Mesendoderm (in vitro differentiated cells): ENCODE measurements around the gene EDA2R. TPM values are rescaled to one million over a fixed set of nuclear protein-coding genes. Genes with fewer than 3 reads are reported as not detected.

Source experiments
- DNase-seq: peaks from one replicate; pipeline ENCODE4 v3.0.0; 2013
- H2AK5ac ChIP-seq: 2 replicates; pipeline ENCODE4 v1.6.1; 2013; ENCODE audit warnings: low read length, inconsistent platforms
- H2BK120ac ChIP-seq: 2 replicates; pipeline ENCODE4 v1.6.1; 2013; ENCODE audit warnings: low read depth, mild to moderate bottlenecking, low read length, moderate library complexity, mixed read lengths
- H2BK15ac ChIP-seq: replicated peaks from 2 replicates; pipeline ENCODE4 v1.6.1; 2013; ENCODE audit warnings: low read depth, mild to moderate bottlenecking, moderate library complexity
- H2BK5ac ChIP-seq: 2 replicates; pipeline ENCODE4 v1.6.1; 2013; ENCODE audit warnings: low read length, inconsistent platforms
- H3K18ac ChIP-seq: 2 replicates; pipeline ENCODE4 v1.6.1; 2013; ENCODE audit warnings: mild to moderate bottlenecking, low read length, mixed read lengths
- H3K23ac ChIP-seq: one replicate; pipeline ENCODE4 v1.6.1; 2013; ENCODE audit warnings: low read length
- H3K27ac ChIP-seq: 2 replicates; pipeline ENCODE4 v1.5.1; 2013; ENCODE audit warnings: low read depth, mild to moderate bottlenecking, inconsistent platforms, low read length, moderate library complexity
- H3K27me3 ChIP-seq: 2 replicates; pipeline ENCODE4 v1.6.1; 2013; ENCODE audit warnings: low read length, control low read depth, mild to moderate bottlenecking, inconsistent platforms; ENCODE audit not compliant: insufficient read depth, poor library complexity
- H3K36me3 ChIP-seq: 2 replicates; pipeline ENCODE4 v1.6.1; 2013; ENCODE audit warnings: low read length, inconsistent platforms; ENCODE audit not compliant: control insufficient read depth, insufficient read depth
- H3K4ac ChIP-seq: one replicate; pipeline ENCODE4 v1.6.1; 2013; ENCODE audit warnings: low read depth, mild to moderate bottlenecking, low read length, moderate library complexity
- H3K4me1 ChIP-seq: 2 replicates; pipeline ENCODE4 v1.6.1; 2013; ENCODE audit warnings: low read depth, low read length, inconsistent platforms; ENCODE audit not compliant: control insufficient read depth
- H3K4me2 ChIP-seq: 2 replicates; pipeline ENCODE4 v1.6.1; 2013; ENCODE audit warnings: low read length
- H3K4me3 ChIP-seq: 2 replicates; pipeline ENCODE4 v1.5.1; 2013; ENCODE audit warnings: mild to moderate bottlenecking, low read length
- H3K56ac ChIP-seq: one replicate; pipeline ENCODE4 v1.6.1; 2013; ENCODE audit warnings: low read length
- H3K79me1 ChIP-seq: 2 replicates; pipeline ENCODE4 v1.6.1; 2013; ENCODE audit warnings: low read length, inconsistent platforms
- H3K79me2 ChIP-seq: 2 replicates; pipeline ENCODE4 v1.6.1; 2013; ENCODE audit warnings: mild to moderate bottlenecking, low read length; ENCODE audit not compliant: control insufficient read depth, insufficient read depth
- H3K9ac ChIP-seq: 2 replicates; pipeline ENCODE4 v1.6.1; 2013; ENCODE audit warnings: low read length, inconsistent platforms
- H4K5ac ChIP-seq: one replicate; pipeline ENCODE4 v1.6.1; 2013; ENCODE audit warnings: low read length
- H4K8ac ChIP-seq: one replicate; pipeline ENCODE4 v1.6.1; 2013; ENCODE audit warnings: low read depth, mild to moderate bottlenecking, control low read depth, low read length, moderate library complexity
- WGBS: extraction: QIAGEN DNeasy Blood & Tissue Kit; methylation state at CpG from one replicate; pipeline ENCODE4 v1.1.7; 2013; ENCODE audit warnings: low lambda C conversion rate, missing lambda C conversion rate; ENCODE audit not compliant: insufficient coverage; ENCODE audit errors: extremely low coverage; 5-methylcytosine and 5-hydroxymethylcytosine counted together
- polyA plus RNA-seq, 2 experiments: library from polyadenylated mRNA; stranded (reverse); fragments of 200-250 nt; gene quantifications; one replicate each; pipeline ENCODE4 v1.2.3, GENCODE V29; 2013

EDA2R gene, protein sequence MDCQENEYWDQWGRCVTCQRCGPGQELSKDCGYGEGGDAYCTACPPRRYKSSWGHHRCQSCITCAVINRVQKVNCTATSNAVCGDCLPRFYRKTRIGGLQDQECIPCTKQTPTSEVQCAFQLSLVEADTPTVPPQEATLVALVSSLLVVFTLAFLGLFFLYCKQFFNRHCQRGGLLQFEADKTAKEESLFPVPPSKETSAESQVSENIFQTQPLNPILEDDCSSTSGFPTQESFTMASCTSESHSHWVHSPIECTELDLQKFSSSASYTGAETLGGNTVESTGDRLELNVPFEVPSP
- 2.3 TPM for polyA plus RNA-seq (2013, experiment 1 of 2)
- 2.3 TPM for polyA plus RNA-seq (2013, experiment 2 of 2)

GRCh38 chrX:66638591-66639500, at the start of gene EDA2R:
EDA2R (minus strand) TSS chrX:66639078; CDS start chrX:66616020, 23,058 bp downstream.
- WGBS, result no CpG with 5 or more reads among the region's 32 CpGs
- Histone ChIP-seq H3K79me2 (no peaks in the 10 kb centered on the region), H3K4ac (peak within 1 kb of the TSS; percentile 16), H3K4me2 (peak within 1 kb of the TSS; percentile 48), H3K56ac (peak within 1 kb of the TSS; percentile 74), H3K4me3 (peak within 1 kb of the TSS; percentile 69), H3K27ac (peak within 1 kb of the TSS; percentile 48), H3K18ac (peak within 1 kb of the TSS; percentile 56), H4K5ac (no peak within 1 kb of the TSS), H3K23ac (no peak within 1 kb of the TSS), H4K8ac (no peak within 1 kb of the TSS), H2BK5ac (no peak within 1 kb of the TSS), H2BK120ac (peak within 1 kb of the TSS; percentile 38), H2BK15ac (no peak within 1 kb of the TSS), H3K79me1 (no peaks in the 10 kb centered on the region), H3K4me1 (no peaks in the 10 kb centered on the region), H2AK5ac (no peak within 1 kb of the TSS), H3K9ac (peak within 1 kb of the TSS; percentile 62), H3K27me3 (no peaks in the 10 kb centered on the region), H3K36me3 (no peaks in the 10 kb centered on the region)
- peak; percentile 94 for DNase-seq

GRCh38 chrX:66684196-66684595, 45.3 kb upstream of the EDA2R start:
- Histone ChIP-seq H3K4me3 (no peak overlapping the region), H3K4ac (no peak overlapping the region), H2BK5ac (no peak overlapping the region), H3K4me1 (no peaks in the 10 kb centered on the region), H3K27ac (no peak overlapping the region), H2BK15ac (no peak overlapping the region), H4K8ac (no peak overlapping the region), H3K36me3 (no peaks in the 10 kb centered on the region), H3K9ac (no peak overlapping the region), H4K5ac (no peak overlapping the region), H2AK5ac (no peak overlapping the region), H3K56ac (no peak overlapping the region), H3K4me2 (no peak overlapping the region), H3K27me3 (no peaks in the 10 kb centered on the region), H3K18ac (no peak overlapping the region), H2BK120ac (no peak overlapping the region), H3K79me1 (no peaks in the 10 kb centered on the region), H3K79me2 (no peaks in the 10 kb centered on the region), H3K23ac (no peak overlapping the region)
- WGBS, result no CpG with 5 or more reads among the region's 2 CpGs
- DNase-seq, result no peak

DNA sequence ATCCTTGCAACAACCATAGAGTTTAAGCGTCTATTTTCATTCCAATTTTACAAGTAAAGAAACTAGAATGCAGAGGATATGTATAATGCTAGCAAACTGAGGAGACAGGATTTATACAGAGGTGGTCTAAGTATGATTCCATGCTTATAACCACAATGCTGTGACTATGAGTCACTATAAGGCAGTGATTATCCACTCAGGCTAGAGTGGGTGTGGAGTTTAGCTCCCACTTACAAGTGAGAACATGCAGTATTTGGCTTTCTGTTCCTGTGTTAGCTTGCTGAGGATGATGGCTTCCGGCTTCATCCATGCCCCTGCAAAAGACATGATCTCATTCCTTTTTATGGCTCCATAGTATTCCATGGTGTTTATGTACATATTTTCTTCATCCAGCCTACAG, 41.6 kb upstream of the EDA2R start:
- DNase-seq, result no peak
- no CpG with 5 or more reads among the region's 2 CpGs for WGBS
- no peak overlapping the region for H2AK5ac ChIP-seq

GRCh38 chrX:66677430-66677829, 38.6 kb upstream of the EDA2R start:
- H3K23ac ChIP-seq, result no peak overlapping the region
- no peaks in the 10 kb centered on the region for H3K27me3 ChIP-seq
- no peaks in the 10 kb centered on the region for H3K79me1 ChIP-seq
- no peak overlapping the region for H2BK120ac ChIP-seq
- no peaks in the 10 kb centered on the region for H3K36me3 ChIP-seq
- H3K4me3 ChIP-seq, result no peak overlapping the region
- no peak overlapping the region for H3K27ac ChIP-seq
- no peak overlapping the region for H3K4me2 ChIP-seq
- no peak for DNase-seq
- H3K79me2 ChIP-seq, result no peaks in the 10 kb centered on the region
- H3K4ac ChIP-seq, result no peak overlapping the region
- H4K8ac ChIP-seq, result no peak overlapping the region
- H4K5ac ChIP-seq, result no peak overlapping the region
- H3K18ac ChIP-seq, result no peak overlapping the region
- H3K56ac ChIP-seq, result no peak overlapping the region
- no peak overlapping the region for H2AK5ac ChIP-seq
- no peak overlapping the region for H3K9ac ChIP-seq
- H3K4me1 ChIP-seq, result no peaks in the 10 kb centered on the region
- no peak overlapping the region for H2BK15ac ChIP-seq
- no CpG with 5 or more reads among the region's 5 CpGs for WGBS
- H2BK5ac ChIP-seq, result no peak overlapping the region

More for the DNA sequence above, 41.6 kb upstream of the EDA2R start:
- no peak overlapping the region for H2BK5ac ChIP-seq
- no peak overlapping the region for H3K4me2 ChIP-seq
- H2BK15ac ChIP-seq, result no peak overlapping the region
- no peaks in the 10 kb centered on the region for H3K4me1 ChIP-seq
- no peaks in the 10 kb centered on the region for H3K27me3 ChIP-seq
- no peak overlapping the region for H2BK120ac ChIP-seq
- no peaks in the 10 kb centered on the region for H3K79me1 ChIP-seq
- H3K56ac ChIP-seq, result no peak overlapping the region
- H3K79me2 ChIP-seq, result no peaks in the 10 kb centered on the region
- H3K36me3 ChIP-seq, result no peaks in the 10 kb centered on the region
- no peak overlapping the region for H4K5ac ChIP-seq
- no peak overlapping the region for H3K4me3 ChIP-seq
- H3K27ac ChIP-seq, result no peak overlapping the region
- H3K18ac ChIP-seq, result no peak overlapping the region
- H3K9ac ChIP-seq, result no peak overlapping the region
- H3K23ac ChIP-seq, result no peak overlapping the region
- no peak overlapping the region for H3K4ac ChIP-seq
- H4K8ac ChIP-seq, result no peak overlapping the region

- Histone ChIP-seq H2BK5ac (no peak overlapping the region), H4K8ac (no peak overlapping the region), H4K5ac (no peak overlapping the region), H3K27ac (no peak overlapping the region), H2AK5ac (no peak overlapping the region), H3K9ac (no peak overlapping the region), H3K27me3 (no peaks in the 10 kb centered on the region), H3K23ac (no peak overlapping the region), H3K36me3 (no peaks in the 10 kb centered on the region), H3K79me1 (no peaks in the 10 kb centered on the region), H2BK15ac (no peak overlapping the region), H3K4ac (no peak overlapping the region), H3K79me2 (no peaks in the 10 kb centered on the region), H3K4me2 (no peak overlapping the region), H3K4me3 (no peak overlapping the region), H3K56ac (no peak overlapping the region), H3K18ac (no peak overlapping the region), H2BK120ac (no peak overlapping the region), H3K4me1 (no peaks in the 10 kb centered on the region)
- no CpG with 5 or more reads among the region's 2 CpGs for WGBS
- no peak for DNase-seq
Observed at GRCh38 chrX:66676990-66677389, 38.1 kb upstream of the EDA2R start.
